Breast epithelium (tissue), 4 donors: ENCODE results near the gene CACHD1. TPM values are rescaled to one million over a fixed set of nuclear protein-coding genes. Genes with fewer than 3 reads are reported as not detected.

Experiments used
- DNase-seq, 2 donors: peaks; one replicate each; pipeline ENCODE4 v3.0.0-alpha.2; 2019; ENCODE audit warnings: low spot score in 2 of 2
- H3K27ac ChIP-seq, 2 donors: fragments of 200-600 bp; sonication (generic) in 1 of 2; one replicate each; pipeline ENCODE4 v1.5.1; 2016 to 2019; ENCODE audit warnings: mild to moderate bottlenecking in 1 of 2
- H3K27me3 ChIP-seq, 2 donors: fragments of 200-600 bp; sonication (generic) in 1 of 2; one replicate each; pipeline versions ENCODE4 v1.5.1 to v1.6.0; 2017 to 2019; ENCODE audit warnings: control low read depth in 1 of 2, mild to moderate bottlenecking in 1 of 2
- H3K36me3 ChIP-seq: fragments of 200-600 bp; one replicate; pipeline ENCODE4 v1.5.1; 2019
- H3K4me1 ChIP-seq, 2 donors: fragments of 200-600 bp; sonication (generic); one replicate each; pipeline ENCODE4 v1.5.1; 2016 to 2019; ENCODE audit warnings: control low read depth in 1 of 2
- H3K4me3 ChIP-seq, 3 donors: fragments of 200-600 bp; sonication (generic); 1 replicate in 2 of 3; 2 replicates in 1 of 3; pipeline ENCODE4 v1.5.1; 2016 to 2019; ENCODE audit warnings: mild to moderate bottlenecking in 3 of 3, moderate library complexity in 2 of 3
- H3K9me3 ChIP-seq, 2 donors: fragments of 200-600 bp; sonication (generic) in 1 of 2; one replicate each; pipeline ENCODE4 v1.5.1; 2016 to 2019; ENCODE audit warnings: control low read depth in 1 of 2
- POLR2A ChIP-seq: fragments of 450-650 bp; IDR thresholded peaks from one replicate; pipeline ENCODE4 v1.6.1; 2016; ENCODE audit warnings: antibody characterized with exemption, mild to moderate bottlenecking, moderate library complexity
- POLR2AphosphoS5 ChIP-seq, 3 donors: sonication (generic); formaldehyde crosslinking; IDR thresholded peaks; one replicate each; pipeline ENCODE4 v1.6.1; 2017; ENCODE audit warnings: antibody characterized with exemption in 3 of 3
- intact Hi-C: fragments of 100-400 bp; cut with DNase I; formaldehyde crosslinking; loops from one replicate; pipeline ENCODE4 v1.15.1; 2023; ENCODE audit warnings: low total_unique reads
- total RNA-seq, 3 donors: library from RNA; depleted of rRNA; stranded (reverse); fragments of >200 nt; gene quantifications; one replicate each; pipeline ENCODE4 v1.1.0, GENCODE V29; 2016
- TF ChIP-seq, protein P1 (sequence below), 3 donors: fragments of 450-650 bp; IDR thresholded peaks; one replicate each; pipeline ENCODE4 v1.5.1; 2016 to 2017; ENCODE audit warnings: antibody characterized with exemption in 3 of 3, mild to moderate bottlenecking in 3 of 3, moderate library complexity in 3 of 3

The CACHD1 gene
- total RNA-seq, 3 donors from 2014 or later, result 21.6 to 31.9 (median 25.3) TPM

DNA sequence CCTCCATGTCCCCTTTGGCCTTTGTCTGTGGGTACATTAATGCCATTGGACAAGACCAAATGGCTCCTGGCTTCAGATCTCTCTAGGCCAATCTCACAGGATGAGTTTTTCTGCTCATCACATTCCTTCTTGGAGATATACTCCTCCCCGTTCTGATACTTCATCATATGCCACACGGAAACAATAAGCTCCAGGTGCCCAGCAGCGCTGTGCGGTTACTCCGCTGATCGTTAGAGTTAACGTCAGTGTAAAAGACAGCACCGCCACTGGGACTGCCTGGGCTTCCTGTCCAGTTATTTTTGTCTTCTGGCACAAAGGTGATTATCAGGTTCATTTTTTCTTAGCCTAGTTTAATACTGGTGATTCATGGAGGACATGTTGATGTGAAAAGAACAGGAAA is 22.5 kb downstream of the CACHD1 start:
- H3K4me1 ChIP-seq, result peaks cover 0 to 14% of the 10 kb centered on the region in 2 donors
- no peaks in the 10 kb centered on the region for H3K27me3 ChIP-seq
- H3K9me3 ChIP-seq, result no peaks in the 10 kb centered on the region
- DNase-seq, result no peak
- TF ChIP-seq POLR2A (no peak), POLR2AphosphoS5 (IDR thresholded peaks at IDR 0.05) (no peak)
- TF ChIP-seq, protein P1, sequence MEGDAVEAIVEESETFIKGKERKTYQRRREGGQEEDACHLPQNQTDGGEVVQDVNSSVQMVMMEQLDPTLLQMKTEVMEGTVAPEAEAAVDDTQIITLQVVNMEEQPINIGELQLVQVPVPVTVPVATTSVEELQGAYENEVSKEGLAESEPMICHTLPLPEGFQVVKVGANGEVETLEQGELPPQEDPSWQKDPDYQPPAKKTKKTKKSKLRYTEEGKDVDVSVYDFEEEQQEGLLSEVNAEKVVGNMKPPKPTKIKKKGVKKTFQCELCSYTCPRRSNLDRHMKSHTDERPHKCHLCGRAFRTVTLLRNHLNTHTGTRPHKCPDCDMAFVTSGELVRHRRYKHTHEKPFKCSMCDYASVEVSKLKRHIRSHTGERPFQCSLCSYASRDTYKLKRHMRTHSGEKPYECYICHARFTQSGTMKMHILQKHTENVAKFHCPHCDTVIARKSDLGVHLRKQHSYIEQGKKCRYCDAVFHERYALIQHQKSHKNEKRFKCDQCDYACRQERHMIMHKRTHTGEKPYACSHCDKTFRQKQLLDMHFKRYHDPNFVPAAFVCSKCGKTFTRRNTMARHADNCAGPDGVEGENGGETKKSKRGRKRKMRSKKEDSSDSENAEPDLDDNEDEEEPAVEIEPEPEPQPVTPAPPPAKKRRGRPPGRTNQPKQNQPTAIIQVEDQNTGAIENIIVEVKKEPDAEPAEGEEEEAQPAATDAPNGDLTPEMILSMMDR (IDR thresholded peaks at IDR 0.05), result no peak
- no peak overlapping the region for H3K27ac ChIP-seq
- intact Hi-C loops, result no loop called here
- no peak overlapping the region for H3K4me3 ChIP-seq
- H3K36me3 ChIP-seq, result no peaks in the 10 kb centered on the region

DNA sequence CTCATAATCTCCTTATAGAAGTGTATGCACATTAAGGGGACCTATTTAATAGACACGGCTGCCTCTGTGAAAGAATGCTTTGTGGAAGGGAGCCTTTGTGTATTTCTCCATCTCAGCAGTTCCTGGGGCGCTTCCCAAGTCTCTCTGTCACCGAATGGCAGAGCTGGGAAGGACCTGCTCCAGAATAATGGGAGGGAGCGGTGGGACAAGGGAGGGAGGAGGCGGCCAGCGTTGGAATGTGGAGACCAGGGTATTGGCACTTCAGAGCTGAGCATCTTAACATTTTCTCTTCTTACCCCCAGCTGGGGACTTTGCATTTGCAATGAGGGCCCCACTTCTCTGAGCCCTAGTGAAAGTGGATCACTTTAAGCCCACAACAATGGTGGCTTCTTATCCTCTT is 23.9 kb downstream of the CACHD1 start:
- Histone ChIP-seq H3K4me3 (no peak overlapping the region), H3K27ac (no peak overlapping the region), H3K9me3 (no peaks in the 10 kb centered on the region), H3K36me3 (no peaks in the 10 kb centered on the region), H3K27me3 (no peaks in the 10 kb centered on the region), H3K4me1 (peaks cover 0 to 13% of the 10 kb centered on the region in 2 donors)
- no peak for TF ChIP-seq POLR2AphosphoS5 (IDR thresholded peaks at IDR 0.05)
- TF ChIP-seq, protein P1 (IDR thresholded peaks at IDR 0.05), result no peak
- TF ChIP-seq POLR2A, result no peak
- no peak for DNase-seq
- intact Hi-C loops, result no loop called here

- intact Hi-C loops, result no loop called here
- H3K27me3 ChIP-seq, result no peaks in the 10 kb centered on the region
- H3K36me3 ChIP-seq, result no peaks in the 10 kb centered on the region
- H3K27ac ChIP-seq, result no peak overlapping the region
- H3K4me3 ChIP-seq, result no peak overlapping the region
- peaks cover 0 to 10% of the 10 kb centered on the region in 2 donors for H3K4me1 ChIP-seq
- DNase-seq, result no peak
- TF ChIP-seq, protein P1 (IDR thresholded peaks at IDR 0.05), result no peak
- no peak for TF ChIP-seq POLR2A
- H3K9me3 ChIP-seq, result no peaks in the 10 kb centered on the region
Measured at GRCh38 chr1:64494659-64495058, 24.7 kb downstream of the CACHD1 start.

- no peak for TF ChIP-seq POLR2A
- TF ChIP-seq, protein P1 (IDR thresholded peaks at IDR 0.05), result no peak
- TF ChIP-seq POLR2AphosphoS5 (IDR thresholded peaks at IDR 0.05), result no peak
Measured at GRCh38 chr1:64495878-64496277, 25.9 kb downstream of the CACHD1 start.

DNA sequence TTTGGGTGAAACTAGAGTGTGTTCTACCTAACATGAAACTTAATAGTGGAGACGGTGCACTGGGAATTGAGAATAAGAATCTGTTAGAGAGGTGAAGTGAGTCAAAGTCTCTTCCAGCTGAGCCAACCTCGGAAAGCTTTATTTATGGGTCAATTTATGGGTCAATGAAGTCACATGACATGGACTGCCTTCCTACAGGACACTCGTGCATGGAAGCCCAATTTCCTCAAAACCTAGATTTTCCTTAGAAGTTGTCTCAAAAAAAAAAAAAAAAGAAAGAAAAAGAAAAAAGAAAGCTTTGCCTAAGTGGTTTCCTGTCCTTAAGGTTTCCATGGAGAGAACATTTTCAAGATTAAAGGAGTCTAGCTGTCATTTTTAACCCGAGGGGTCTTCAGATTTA is 26.7 kb downstream of the CACHD1 start:
- no peaks in the 10 kb centered on the region for H3K36me3 ChIP-seq
- TF ChIP-seq POLR2A (no peak), POLR2AphosphoS5 (IDR thresholded peaks at IDR 0.05) (no peak)
- TF ChIP-seq, protein P1 (IDR thresholded peaks at IDR 0.05), result no peak
- H3K27ac ChIP-seq, result peak overlapping the region in 1 of 2 donors; percentile 13

More at GRCh38 chr1:64495878-64496277, 25.9 kb downstream of the CACHD1 start:
- H3K36me3 ChIP-seq, result no peaks in the 10 kb centered on the region
- no peaks in the 10 kb centered on the region for H3K27me3 ChIP-seq
- intact Hi-C loops, result no loop called here
- H3K27ac ChIP-seq, result peak overlapping the region in 1 of 2 donors; percentile 13
- no peak for DNase-seq
- no peaks in the 10 kb centered on the region for H3K9me3 ChIP-seq
- peaks cover 0 to 7% of the 10 kb centered on the region in 2 donors for H3K4me1 ChIP-seq
- no peak overlapping the region for H3K4me3 ChIP-seq

More for the DNA sequence above, 26.7 kb downstream of the CACHD1 start:
- intact Hi-C loops, result no loop called here
- Histone ChIP-seq H3K4me1 (peaks cover 0 to 7% of the 10 kb centered on the region in 2 donors), H3K4me3 (no peak overlapping the region), H3K9me3 (no peaks in the 10 kb centered on the region), H3K27me3 (no peaks in the 10 kb centered on the region)
- no peak for DNase-seq
